Measurements from ENCODE around the gene PLCB3.

PLCB3 gene

DNA sequence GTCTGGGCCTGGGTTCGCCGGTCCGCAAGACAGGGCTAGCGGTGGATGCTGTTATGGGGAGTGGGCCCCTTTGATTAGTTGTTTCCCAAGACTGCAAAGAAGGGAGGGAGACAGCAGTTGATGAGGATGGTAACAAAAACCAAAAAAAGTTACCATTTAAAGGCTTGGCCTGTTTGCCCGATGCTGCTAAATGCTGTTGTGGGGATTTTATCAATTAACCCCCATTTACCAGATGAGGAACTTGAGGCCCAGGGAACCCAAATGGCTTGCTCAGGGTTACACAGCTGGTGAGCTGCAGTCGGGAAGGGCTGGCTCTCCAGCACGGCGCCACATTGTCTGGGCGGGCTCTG is 28.7 kb upstream of the PLCB3 start:
- no peak for DNase-seq (ENCODE audit: low read depth in 2 of 2)

- no peak for DNase-seq (ENCODE audit: low read depth in 2 of 2)
These were observed 28.2 kb upstream of the PLCB3 start for GRCh38 chr11:64223001-64223651.

DNA sequence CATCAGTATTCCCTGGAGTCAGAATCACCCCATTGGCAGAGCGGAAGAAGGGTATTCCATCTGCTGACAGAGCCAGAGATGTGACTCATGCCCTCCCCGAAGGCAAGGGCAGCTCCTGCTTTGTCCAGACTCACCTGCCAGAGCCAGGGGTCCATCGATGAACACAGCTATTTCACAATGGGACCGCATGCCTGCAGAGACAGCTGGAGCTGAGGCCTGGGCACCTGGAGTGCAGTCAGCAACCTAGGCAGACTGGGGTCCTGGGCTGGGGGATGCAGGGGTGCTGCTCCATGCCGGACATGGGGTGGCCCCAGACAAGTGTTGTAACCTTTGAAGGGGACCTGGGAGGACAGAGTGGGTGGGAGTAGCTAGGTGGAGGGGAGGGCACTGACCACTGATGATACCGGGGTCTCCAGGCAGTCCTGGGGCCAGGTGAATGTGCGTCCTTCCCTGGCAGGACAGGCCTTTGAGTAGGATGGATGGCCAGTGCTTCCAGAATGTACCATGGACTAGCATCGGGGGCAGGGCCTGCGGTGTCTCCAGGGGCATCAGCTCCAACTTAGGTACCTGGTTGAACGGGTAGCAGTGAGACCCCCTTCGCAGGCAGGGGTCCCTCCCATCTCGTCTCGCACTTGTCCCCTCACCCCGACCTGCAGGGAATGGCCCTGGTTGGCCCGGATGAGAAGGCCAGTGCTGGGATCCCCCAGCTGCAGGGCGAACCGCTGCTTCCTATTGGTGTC is 27.0 kb upstream of the PLCB3 start:
- no peak for DNase-seq (ENCODE audit: low read depth in 2 of 2)

DNA sequence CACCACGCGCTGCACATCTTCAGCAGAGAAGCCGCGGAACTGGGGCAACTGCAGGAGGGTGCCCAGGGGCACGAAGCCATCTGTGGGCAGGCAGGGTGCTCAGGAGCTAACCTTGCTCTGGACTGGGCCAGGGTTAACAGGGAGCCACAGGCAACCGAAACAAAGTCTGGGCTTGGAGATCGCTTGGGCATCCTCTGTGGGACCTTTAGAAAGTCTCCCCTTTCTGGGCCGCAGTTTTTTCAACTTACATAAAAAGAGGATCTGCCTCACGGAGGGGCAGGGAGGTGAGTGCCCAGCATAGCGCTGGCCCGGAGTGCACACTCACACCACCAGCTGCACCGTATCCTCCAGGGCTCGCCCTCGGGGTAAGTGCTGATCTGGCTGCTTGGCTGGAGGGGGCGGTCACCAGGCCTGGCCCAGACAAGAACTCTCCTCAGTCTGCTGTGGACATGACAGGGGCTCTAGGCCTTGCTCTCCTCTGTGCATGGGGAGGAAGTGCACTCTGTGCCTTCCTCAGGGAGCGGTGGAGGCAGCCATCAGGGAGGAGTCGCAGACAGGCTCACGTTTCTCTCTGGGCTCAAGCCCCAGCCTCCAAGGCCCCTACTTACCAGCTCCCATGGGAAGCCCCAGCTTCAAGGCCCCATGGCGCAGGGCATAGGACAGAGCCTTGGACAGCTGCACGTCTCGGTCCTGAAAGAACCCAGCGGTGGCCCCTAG is 26.3 kb upstream of the PLCB3 start:
- DNase-seq (ENCODE audit: low read depth in 2 of 2) = no peak

- DNase-seq (ENCODE audit: low read depth in 2 of 2) = peak; percentile 86 to 89
These were observed 25.5 kb upstream of the PLCB3 start, which contains the start of the genes NUDT22 and TRPT1 for GRCh38 chr11:64225608-64226506. Gene NUDT22 (plus strand): TSS chr11:64226274. CDS start chr11:64226653, 379 bp downstream. Gene TRPT1 (minus strand): TSS chr11:64226186. CDS start chr11:64225860, 326 bp downstream.

DNA sequence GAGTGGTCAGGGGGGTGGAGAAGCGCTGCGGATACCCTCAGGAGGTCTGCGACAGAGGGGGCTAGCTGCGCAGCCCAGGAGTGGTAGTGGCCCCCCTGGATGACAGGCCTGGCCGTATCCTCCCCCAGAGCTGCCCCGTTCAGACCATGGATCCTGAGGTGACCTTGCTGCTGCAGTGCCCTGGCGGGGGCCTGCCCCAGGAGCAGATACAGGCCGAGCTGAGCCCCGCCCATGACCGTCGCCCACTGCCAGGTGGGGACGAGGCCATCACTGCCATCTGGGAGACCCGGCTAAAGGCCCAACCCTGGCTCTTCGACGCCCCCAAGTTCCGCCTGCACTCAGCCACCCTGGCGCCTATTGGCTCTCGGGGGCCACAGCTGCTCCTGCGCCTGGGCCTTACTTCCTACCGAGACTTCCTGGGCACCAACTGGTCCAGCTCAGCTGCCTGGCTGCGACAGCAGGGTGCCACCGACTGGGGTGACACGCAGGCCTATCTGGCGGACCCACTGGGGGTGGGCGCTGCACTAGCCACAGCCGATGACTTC is 24.8 kb upstream of the PLCB3 start:
- no peak for DNase-seq (ENCODE audit: low read depth in 2 of 2)

DNA sequence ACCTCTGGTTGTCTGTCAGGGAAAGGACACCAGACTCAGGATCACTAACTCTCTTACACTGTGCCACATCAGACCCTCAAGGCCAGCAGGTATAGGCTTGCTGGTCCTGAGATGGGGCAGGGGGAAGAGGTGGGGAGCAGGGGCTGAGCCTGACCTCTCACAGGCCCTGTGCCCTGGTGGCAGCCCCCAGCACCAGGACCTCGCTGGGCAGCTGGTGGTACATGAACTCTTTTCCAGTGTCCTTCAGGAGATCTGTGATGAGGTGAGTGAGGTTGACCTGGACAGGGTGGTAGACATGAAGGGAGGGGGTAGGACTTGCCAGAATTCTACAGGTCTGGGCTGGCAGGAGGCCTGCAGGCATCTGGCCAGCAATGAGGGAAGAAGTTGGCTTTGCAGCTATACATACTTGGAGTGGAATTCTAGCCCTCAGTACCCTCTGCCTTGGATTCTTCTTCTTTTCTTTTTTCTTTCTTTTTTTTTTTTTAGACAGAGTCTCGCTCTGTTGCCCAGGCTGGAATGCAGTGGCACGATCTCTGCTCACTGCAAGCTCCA is 23.8 kb upstream of the PLCB3 start:
- no peak for DNase-seq (ENCODE audit: low read depth in 2 of 2)

DNA sequence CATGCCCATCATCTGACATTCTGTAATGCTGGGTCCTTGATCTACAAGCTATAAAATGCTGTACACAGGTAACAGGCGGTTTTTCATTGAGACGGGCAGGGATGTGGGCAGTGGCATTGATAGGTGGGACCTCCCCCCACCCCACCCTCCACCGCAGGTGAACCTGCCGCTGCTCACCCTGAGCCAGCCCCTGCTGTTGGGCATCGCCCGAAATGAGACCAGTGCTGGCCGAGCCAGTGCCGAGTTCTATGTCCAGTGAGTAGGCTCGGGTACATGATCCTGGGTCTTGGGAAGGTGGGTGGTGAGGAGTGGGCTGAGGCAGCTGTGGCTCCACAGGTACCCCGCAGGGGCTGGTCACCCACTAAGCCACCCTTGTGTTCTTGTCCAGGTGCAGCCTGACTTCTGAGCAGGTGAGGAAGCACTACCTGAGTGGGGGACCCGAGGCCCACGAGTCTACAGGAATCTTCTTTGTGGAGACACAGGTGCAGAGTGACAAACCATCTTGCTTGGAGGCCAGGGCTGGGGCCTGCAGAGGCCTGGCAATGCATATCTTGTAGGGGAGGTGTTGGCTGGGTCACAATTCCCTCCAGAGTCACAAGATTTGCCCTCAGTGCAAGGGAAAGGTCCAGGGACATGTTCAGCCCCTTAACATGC is 22.1 kb upstream of the PLCB3 start:
- no peak for DNase-seq (ENCODE audit: low read depth in 2 of 2)

DNA sequence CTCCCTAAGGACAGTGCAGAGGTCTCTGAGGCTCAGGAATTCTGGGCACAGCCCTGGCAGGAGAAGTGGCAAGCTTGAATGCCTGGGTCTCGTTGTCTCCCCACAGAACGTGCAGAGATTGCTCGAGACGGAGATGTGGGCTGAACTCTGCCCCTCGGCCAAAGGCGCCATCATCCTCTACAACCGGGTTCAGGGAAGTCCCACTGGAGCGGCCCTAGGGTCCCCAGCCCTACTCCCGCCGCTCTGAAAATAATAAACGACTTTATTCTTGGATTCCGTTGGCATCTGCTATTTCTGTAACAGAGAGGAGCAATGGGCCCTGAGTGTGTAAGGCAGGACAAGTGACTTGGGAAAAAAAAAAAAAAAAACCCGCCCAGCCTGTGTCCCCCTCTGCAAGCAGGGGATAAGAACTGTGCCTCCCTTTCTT is 21.6 kb upstream of the PLCB3 start:
- DNase-seq (ENCODE audit: low read depth in 2 of 2) = no peak

- DNase-seq (ENCODE audit: low read depth in 2 of 2) = peak in 1 of 2 donors; percentile 71
These were observed 21.0 kb upstream of the PLCB3 start, which contains the start of gene DNAJC4 for GRCh38 chr11:64230171-64230984. Gene DNAJC4 (plus strand): TSS chr11:64230548. CDS start chr11:64230855, 307 bp downstream.

DNA sequence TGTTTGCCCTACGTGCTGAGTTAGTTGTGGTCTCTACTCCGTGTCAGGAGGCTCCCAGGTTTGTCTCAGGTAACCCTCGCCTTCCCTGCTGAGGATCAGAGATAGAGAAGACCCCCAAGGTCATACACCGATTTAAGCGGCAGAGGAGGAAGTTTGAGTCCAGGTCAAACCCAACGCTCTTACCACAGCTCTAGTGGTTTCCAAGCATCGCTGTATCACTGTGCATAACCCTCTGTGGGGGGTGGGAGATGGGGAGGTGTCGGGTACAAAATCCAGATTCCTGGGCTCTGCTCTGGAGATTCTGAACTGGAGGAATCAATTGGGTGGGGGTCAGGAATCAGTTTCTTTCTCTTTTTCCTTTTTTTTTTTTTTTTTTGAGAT is 20.4 kb upstream of the PLCB3 start:
- no peak for DNase-seq (ENCODE audit: low read depth in 2 of 2)

DNA sequence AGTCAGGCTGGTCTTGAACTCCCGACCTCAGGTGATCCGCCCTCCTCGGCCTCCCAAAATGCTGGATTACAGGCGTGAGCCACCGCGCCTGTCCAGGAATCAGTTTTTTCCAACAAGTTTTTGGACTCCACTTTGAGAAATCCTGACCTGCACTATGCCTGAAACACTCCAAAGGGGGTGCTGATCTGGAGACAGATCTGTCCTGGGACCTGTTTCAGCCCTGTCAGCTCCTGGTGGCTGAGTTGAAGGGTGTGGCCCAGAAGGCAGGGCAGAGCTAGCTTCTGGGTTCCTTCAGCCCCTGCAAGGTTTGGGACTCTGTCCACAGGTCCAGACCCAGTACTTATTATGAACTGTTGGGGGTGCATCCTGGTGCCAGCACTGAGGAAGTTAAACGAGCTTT is 19.8 kb upstream of the PLCB3 start:
- no peak for DNase-seq (ENCODE audit: low read depth in 2 of 2)

DNA sequence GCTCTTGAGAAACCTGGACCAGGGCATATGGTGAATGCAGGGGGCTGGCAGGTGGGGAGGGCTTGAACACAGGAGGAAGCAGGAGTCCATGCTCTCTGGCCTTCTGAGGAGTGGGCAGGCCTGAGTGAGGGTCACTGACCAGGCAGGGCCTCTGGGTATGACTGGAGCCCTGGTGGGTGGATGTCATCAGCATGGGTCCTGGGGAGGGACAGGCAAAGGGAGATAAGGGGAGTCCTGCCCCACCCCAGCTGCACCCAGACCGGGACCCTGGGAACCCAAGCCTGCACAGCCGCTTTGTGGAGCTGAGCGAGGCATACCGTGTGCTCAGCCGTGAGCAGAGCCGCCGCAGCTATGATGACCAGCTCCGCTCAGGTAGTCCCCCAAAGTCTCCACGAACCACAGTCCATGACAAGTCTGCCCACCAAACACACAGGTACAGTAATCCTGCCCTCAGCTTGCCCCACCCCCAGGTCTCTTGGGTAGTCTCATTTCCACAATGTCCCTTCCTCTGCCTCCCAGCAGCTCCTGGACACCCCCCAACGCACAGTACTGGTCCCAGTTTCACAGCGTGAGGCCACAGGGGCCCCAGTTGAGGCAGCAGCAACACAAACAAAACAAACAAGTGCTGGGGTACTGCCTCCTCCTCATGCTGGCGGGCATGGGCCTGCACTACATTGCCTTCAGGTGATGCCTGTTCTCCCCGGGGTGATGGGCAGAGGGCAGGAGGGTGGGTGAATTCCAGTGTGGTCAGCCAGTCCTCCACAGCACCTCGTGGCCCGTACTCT is 19.0 kb upstream of the PLCB3 start:
- no peak for DNase-seq (ENCODE audit: low read depth in 2 of 2)

DNA sequence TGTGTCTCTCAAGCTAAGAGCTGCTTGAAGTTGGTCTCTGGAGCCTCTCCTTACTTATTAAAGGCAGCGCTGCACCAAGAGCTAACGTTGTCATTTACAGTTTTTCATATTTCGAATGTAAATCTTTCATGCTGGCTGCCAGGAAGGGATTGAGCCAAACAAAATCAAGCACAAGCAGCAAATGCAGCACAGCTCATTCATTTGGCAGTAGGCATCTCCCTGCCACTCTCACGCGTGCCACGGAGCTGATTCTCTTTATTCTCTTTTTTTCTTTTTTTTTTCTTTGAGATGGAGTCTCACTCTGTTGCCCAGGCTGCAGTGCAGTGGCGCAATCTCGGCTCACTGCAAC is 18.4 kb upstream of the PLCB3 start:
- no peak for DNase-seq (ENCODE audit: low read depth in 2 of 2)

DNA sequence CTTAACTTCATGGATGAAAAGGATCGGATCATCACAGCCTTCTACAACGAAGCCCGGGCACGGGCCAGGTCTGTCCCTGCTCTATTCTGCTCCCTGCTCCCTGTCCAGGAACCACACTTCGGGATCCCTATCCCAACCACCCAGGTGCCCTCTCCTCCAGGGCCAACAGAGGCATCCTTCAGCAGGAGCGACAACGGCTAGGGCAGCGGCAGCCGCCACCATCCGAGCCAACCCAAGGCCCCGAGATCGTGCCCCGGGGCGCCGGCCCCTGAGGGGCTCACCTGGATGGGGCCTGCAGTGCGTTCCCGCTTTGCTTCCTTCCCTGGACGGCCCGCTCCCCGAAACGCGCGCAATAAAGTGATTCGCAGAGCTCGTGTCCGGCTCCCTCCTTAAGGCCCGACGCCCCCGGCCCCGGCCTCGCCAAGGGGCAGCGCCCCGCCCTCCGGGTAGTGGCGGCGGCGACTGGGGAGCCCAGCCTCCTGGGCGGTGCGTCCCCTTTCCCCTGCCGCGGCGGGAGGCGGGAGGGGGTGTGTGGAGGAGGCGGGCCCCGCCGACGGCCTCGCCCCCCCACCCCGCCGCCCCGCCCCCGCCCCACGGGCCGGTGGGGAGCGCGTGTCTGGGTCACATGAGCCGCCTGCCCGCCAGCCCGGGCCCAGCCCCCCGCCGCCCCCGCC is 17.3 kb upstream of the PLCB3 start, which contains the start of gene VEGFB:
TSS of gene VEGFB (plus strand) at position 672 of the 674 bp plus-strand sequence. CDS start 250 bp downstream, outside the sequence.
- no peak for DNase-seq (ENCODE audit: low read depth in 2 of 2)

DNA sequence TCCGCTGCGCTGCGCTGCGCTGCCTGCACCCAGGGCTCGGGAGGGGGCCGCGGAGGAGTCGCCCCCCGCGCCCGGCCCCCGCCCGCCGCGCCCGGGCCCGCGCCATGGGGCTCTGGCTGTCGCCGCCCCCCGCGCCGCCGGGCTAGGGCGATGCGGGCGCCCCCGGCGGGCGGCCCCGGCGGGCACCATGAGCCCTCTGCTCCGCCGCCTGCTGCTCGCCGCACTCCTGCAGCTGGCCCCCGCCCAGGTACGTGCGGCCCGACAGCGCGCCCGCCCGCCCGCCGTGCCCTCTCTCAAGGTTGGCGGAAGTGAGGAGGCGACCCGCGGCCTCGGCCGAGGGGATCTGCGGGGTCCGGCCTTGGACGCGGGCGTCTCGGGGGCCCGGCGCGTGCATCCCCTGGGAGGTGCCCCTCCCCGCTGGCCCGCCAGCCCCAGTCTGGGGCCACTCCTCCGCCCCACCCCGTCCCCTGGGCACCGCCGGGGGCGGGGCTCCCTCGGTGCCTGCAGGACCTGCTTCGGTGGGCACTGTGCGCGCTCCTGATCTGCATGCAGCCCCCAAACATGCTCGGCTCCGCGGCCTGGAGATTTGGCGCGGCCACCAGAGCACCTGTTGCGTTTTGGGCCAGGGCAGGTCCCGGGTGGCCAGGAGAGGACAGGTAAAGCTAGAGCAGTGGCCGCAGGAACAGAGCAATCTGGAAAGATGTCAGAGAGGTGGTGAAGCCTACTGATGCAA is 16.5 kb upstream of the PLCB3 start:
- DNase-seq (ENCODE audit: low read depth in 2 of 2) = no peak

GRCh38 chr11:64235437-64236161 is 15.7 kb upstream of the PLCB3 start:
- DNase-seq (ENCODE audit: low read depth in 2 of 2) = no peak

Measured in stimulated activated CD8-positive, alpha-beta memory T cell treated with anti-CD3 and anti-CD28 coated beads, Interleukin-7, amount 100 ng/mL, for 1 hour (primary cell).